ENCODE measurements around the gene SIAH1. TPM values are rescaled to one million over a fixed set of nuclear protein-coding genes. Genes with fewer than 3 reads are reported as not detected.
"Not testable (repeated sequence)": the region's sequence is repeated elsewhere in the genome, so short reads cannot be mapped to it uniquely, and the experiment has no call there.

SIAH1 gene
- polyA plus RNA-seq, 1 experiment: 21.6 TPM

- no peak for DNase-seq (ENCODE audit: low read depth, low spot score)
- CTCF ChIA-PET: interaction anchor here (0.7 to 10.7 kb wide), 17 partner anchors 7 to 274 kb away, joined by 3 to 173 read pairs (median 6); no protein-coding TSS in a partner anchor
- no peak for TF ChIP-seq CTCF (IDR thresholded peaks at IDR 0.05; ENCODE audit: low read depth, low read length)
These were observed 30.0 kb downstream of the SIAH1 start for GRCh38 chr16:48354877-48355855.

GRCh38 chr16:48354385-48354784, 30.8 kb downstream of the SIAH1 start:
- not testable (repeated sequence) for H3K9me3 ChIP-seq (ENCODE audit: control insufficient read depth, insufficient read depth, low read length); H3K27ac ChIP-seq (ENCODE audit: low read depth, low read length); DNase-seq (ENCODE audit: low read depth, low spot score); H3K27me3 ChIP-seq (ENCODE audit: control insufficient read depth, insufficient read depth, low read length); H3K4me3 ChIP-seq (ENCODE audit: low read depth, low read length)
- ChIA-PET POLR2A (interaction anchor here (1.0 kb wide), 1 partner anchor 30 kb away, joined by 3 read pairs; no protein-coding TSS in a partner anchor), CTCF (interaction anchor here (0.6 to 10.7 kb wide), 21 partner anchors 8 to 275 kb away, joined by 3 to 173 read pairs (median 5); no protein-coding TSS in a partner anchor)

More at GRCh38 chr16:48354877-48355855, 30.0 kb downstream of the SIAH1 start:
- Histone ChIP-seq H3K27me3 (ENCODE audit: control insufficient read depth, insufficient read depth, low read length) (no peaks in the 10 kb centered on the region), H3K27ac (ENCODE audit: low read depth, low read length) (no peak overlapping the region), H3K9me3 (ENCODE audit: control insufficient read depth, insufficient read depth, low read length) (no peaks in the 10 kb centered on the region), H3K4me3 (ENCODE audit: low read depth, low read length) (no peak overlapping the region)
- POLR2A ChIA-PET: interaction anchor here (0.6 to 1.0 kb wide), 2 partner anchors 12 to 29 kb away, joined by 3 read pairs; no protein-coding TSS in a partner anchor

GRCh38 chr16:48353565-48354163, 31.5 kb downstream of the SIAH1 start:
- Histone ChIP-seq H3K9me3 (ENCODE audit: control insufficient read depth, insufficient read depth, low read length) (no peaks in the 10 kb centered on the region), H3K27ac (ENCODE audit: low read depth, low read length) (no peak overlapping the region), H3K4me3 (ENCODE audit: low read depth, low read length) (no peak overlapping the region), H3K27me3 (ENCODE audit: control insufficient read depth, insufficient read depth, low read length) (no peaks in the 10 kb centered on the region)
- CTCF ChIA-PET: interaction anchor here (0.6 to 10.7 kb wide), 26 partner anchors 8 to 276 kb away, joined by 3 to 173 read pairs (median 4); no protein-coding TSS in a partner anchor
- TF ChIP-seq CTCF (IDR thresholded peaks at IDR 0.05; ENCODE audit: low read depth, low read length): peak; percentile 92
- peak; percentile 37 for DNase-seq (ENCODE audit: low read depth, low spot score)
- POLR2A ChIA-PET: interaction anchor here (0.7 to 1.0 kb wide), 2 partner anchors 30 to 203 kb away, joined by 3 to 6 read pairs; no protein-coding TSS in a partner anchor

- CTCF ChIA-PET: interaction anchor here (0.6 to 10.7 kb wide), 15 partner anchors 9 to 276 kb away, joined by 3 to 173 read pairs (median 3); no protein-coding TSS in a partner anchor
- POLR2A ChIA-PET: interaction anchor here (0.7 to 1.1 kb wide), 2 partner anchors 203 to 265 kb away, joined by 3 to 6 read pairs; no protein-coding TSS in a partner anchor
These were observed 32.4 kb downstream of the SIAH1 start for GRCh38 chr16:48352648-48353390.

More at GRCh38 chr16:48352648-48353390, 32.4 kb downstream of the SIAH1 start:
- Histone ChIP-seq H3K9me3 (ENCODE audit: control insufficient read depth, insufficient read depth, low read length) (no peaks in the 10 kb centered on the region), H3K27ac (ENCODE audit: low read depth, low read length) (no peak overlapping the region), H3K27me3 (ENCODE audit: control insufficient read depth, insufficient read depth, low read length) (no peaks in the 10 kb centered on the region), H3K4me3 (ENCODE audit: low read depth, low read length) (no peak overlapping the region)
- DNase-seq (ENCODE audit: low read depth, low spot score): no peak
- no peak for TF ChIP-seq CTCF (IDR thresholded peaks at IDR 0.05; ENCODE audit: low read depth, low read length)

All from AG04450 (cell line).